Erythroblast (primary cell): ENCODE results near the gene SCRN2.

ENCODE experiments used
- DNase-seq, 2 experiments: peaks; one replicate each; lab custom pipeline; 2025; lab: John Stamatoyannopoulos, UW
- GATA1 ChIP-seq: IDR thresholded peaks from 2 replicates; pipeline ENCODE4 v1.6.1; 2011; ENCODE audit warnings: low read depth, mild to moderate bottlenecking, control low read depth, low read length, moderate library complexity
- POLR2A ChIP-seq: IDR thresholded peaks from 2 replicates; pipeline ENCODE4 v1.6.1; 2011; ENCODE audit warnings: mild to moderate bottlenecking, low read length

Gene SCRN2

GRCh38 chr17:47806913-47807255, 34.2 kb downstream of the SCRN2 start:
- TF ChIP-seq POLR2A (no peak), GATA1 (no peak)
- DNase-seq: no peak

- no peak for DNase-seq
- no peak for TF ChIP-seq POLR2A
- no peak for TF ChIP-seq GATA1
Observed at GRCh38 chr17:47806026-47806912, 34.8 kb downstream of the SCRN2 start.

GRCh38 chr17:47804461-47804860, 36.6 kb downstream of the SCRN2 start:
- no peak for DNase-seq
- TF ChIP-seq GATA1 (no peak), POLR2A (no peak)

- TF ChIP-seq GATA1 (no peak), POLR2A (no peak)
- no peak for DNase-seq
Observed at GRCh38 chr17:47803751-47804150, 37.3 kb downstream of the SCRN2 start.

- no peak for DNase-seq
- no peak for TF ChIP-seq GATA1
- no peak for TF ChIP-seq POLR2A
Observed at GRCh38 chr17:47803201-47803600, 37.9 kb downstream of the SCRN2 start.

- TF ChIP-seq GATA1 (no peak), POLR2A (no peak)
- peak; percentile 35 to 54 for DNase-seq
Observed at GRCh38 chr17:47802341-47803022, 38.6 kb downstream of the SCRN2 start.

- no peak for DNase-seq
- TF ChIP-seq POLR2A (no peak), GATA1 (no peak)
Observed at GRCh38 chr17:47801906-47802305, 39.2 kb downstream of the SCRN2 start.

- no peak for TF ChIP-seq GATA1
- no peak for TF ChIP-seq POLR2A
- no peak for DNase-seq
Observed at GRCh38 chr17:47801176-47801765, 39.8 kb downstream of the SCRN2 start.

GRCh38 chr17:47800686-47801085, 40.4 kb downstream of the SCRN2 start:
- TF ChIP-seq POLR2A: no peak
- no peak for DNase-seq

GRCh38 chr17:47797797-47798196, 43.3 kb downstream of the SCRN2 start:
- no peak for TF ChIP-seq GATA1
- no peak for TF ChIP-seq POLR2A
- DNase-seq: no peak

- TF ChIP-seq POLR2A: no peak
- TF ChIP-seq GATA1: no peak
- no peak for DNase-seq
Observed at GRCh38 chr17:47792979-47793378, 48.1 kb downstream of the SCRN2 start.

- TF ChIP-seq GATA1 (no peak), POLR2A (no peak)
- DNase-seq: no peak
Observed at GRCh38 chr17:47792457-47792856, 48.6 kb downstream of the SCRN2 start.

- TF ChIP-seq POLR2A (no peak), GATA1 (no peak)
- DNase-seq: no peak
Observed at GRCh38 chr17:47791025-47791424, 50.0 kb downstream of the SCRN2 start.

GRCh38 chr17:47789611-47790561, 51.2 kb downstream of the SCRN2 start:
- DNase-seq: peak; percentile 14 to 24
- TF ChIP-seq GATA1 (no peak), POLR2A (no peak)
